GM12872 (cell line): Measurements from ENCODE around the gene ADAMTS19.

Experiments used
- CTCF ChIP-seq: IDR thresholded peaks from 3 replicates; pipeline ENCODE4 v1.5.1; 2011; ENCODE audit warnings: low read depth, mild to moderate bottlenecking, low read length, moderate library complexity; ENCODE audit not compliant: insufficient read depth

Gene ADAMTS19

GRCh38 chr5:129630101-129630500 lies 170.0 kb downstream of the ADAMTS19 start:
- TF ChIP-seq CTCF, result no peak

DNA sequence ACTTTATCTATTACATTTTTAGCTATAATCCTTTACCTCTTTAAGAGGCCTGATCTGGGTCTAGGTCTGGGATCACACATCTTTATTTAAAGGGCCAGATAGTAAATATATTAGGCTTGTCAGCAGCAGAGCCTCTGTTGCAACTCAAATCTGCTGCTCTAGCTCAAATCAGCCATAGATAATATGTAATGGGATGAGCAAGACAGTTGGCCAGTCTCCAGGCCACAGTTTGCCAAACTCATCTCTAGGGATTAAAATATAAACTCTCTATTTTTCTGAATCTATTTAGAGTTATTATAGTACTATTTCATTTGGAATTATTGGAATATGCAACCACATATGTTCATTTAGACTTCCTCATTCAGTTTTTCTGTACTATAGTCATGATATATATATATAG lies 171.9 kb downstream of the ADAMTS19 start:
- TF ChIP-seq CTCF, result no peak

- TF ChIP-seq CTCF, result no peak
Measured at GRCh38 chr5:129639331-129639730, 179.2 kb downstream of the ADAMTS19 start.

GRCh38 chr5:129652349-129653056 lies 192.4 kb downstream of the ADAMTS19 start:
- TF ChIP-seq CTCF, result no peak

GRCh38 chr5:129653057-129653375 lies 192.9 kb downstream of the ADAMTS19 start:
- TF ChIP-seq CTCF, result no peak

DNA sequence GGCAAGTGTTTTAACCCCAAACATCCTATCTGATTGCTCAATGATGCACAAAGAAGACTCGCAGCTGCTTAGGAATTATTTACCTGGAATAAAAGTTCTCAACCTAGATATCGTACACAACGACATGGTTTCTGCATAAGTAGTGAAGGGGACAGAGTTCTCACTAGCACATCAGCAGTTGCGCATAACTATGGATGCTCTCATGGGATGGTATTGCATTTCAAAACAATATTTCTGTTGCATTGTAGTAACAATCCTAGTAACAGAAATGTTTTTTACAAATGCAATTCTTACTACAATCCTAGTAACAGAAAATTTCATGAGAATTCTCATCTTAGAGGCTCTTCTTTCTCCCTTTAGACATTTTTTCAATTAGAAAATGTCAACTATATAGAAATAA lies 193.3 kb downstream of the ADAMTS19 start:
- TF ChIP-seq CTCF, result no peak

- no peak for TF ChIP-seq CTCF
Measured at GRCh38 chr5:129656952-129657351, 196.9 kb downstream of the ADAMTS19 start.
